ENCODE data around the gene ALK. TPM values are rescaled to one million over a fixed set of nuclear protein-coding genes. Genes with fewer than 3 reads are reported as not detected.

Gene ALK
- total and polyA plus RNA-seq, 2 donors (not counting 1 experiment from before 2014, with no cell fraction given) = under 0.01 to 0.02 TPM

DNA sequence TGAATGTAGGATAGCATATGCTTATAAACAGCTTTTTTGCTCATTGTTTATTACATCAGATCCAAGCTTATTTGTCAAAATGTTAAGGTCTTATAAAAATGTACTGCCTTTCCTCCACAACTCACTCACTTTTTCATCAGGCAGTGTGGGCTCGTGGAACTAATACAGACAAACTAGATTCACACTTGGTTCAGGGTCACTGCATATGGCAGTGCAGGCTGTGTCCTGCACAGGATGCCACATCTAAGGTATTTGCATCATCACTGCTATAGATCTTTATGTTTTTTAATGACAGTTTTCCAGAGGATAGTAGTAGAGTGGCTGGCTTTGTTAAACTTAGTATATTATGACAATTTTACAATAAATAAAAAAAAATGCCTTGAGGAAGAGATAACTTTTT lies 425.2 kb downstream of the ALK start:
- H3K4me1 ChIP-seq (ENCODE audit: control insufficient read depth, extremely low read depth, insufficient read depth, low read length) = no peaks in the 10 kb centered on the region
- no peak for DNase-seq (ENCODE audit: low read depth in 2 of 2)
- H3K27ac ChIP-seq (ENCODE audit: insufficient read depth, low read length) = no peak overlapping the region
- H3K4me3 ChIP-seq (replicated peaks in 1 of 4; ENCODE audit: control extremely low read depth in 1 of 4, insufficient read depth in 1 of 4, low read depth in 3 of 4, low read length in 4 of 4) = no peak overlapping the region
- H3K79me2 ChIP-seq (ENCODE audit: control insufficient read depth, insufficient read depth, low read length) = no peaks in the 10 kb centered on the region
- no peak overlapping the region for H3K4me2 ChIP-seq (ENCODE audit: extremely low read depth, insufficient read depth, low read length)
- H3K9me3 ChIP-seq (ENCODE audit: control insufficient read depth, insufficient read depth, low read depth, low read length) = no peaks in the 10 kb centered on the region
- no peaks in the 10 kb centered on the region for H4K20me1 ChIP-seq (ENCODE audit: control insufficient read depth, extremely low read depth, insufficient read depth, low read length)
- no peaks in the 10 kb centered on the region for H3K36me3 ChIP-seq (ENCODE audit: control insufficient read depth, insufficient read depth, low read length)
- no peak overlapping the region for H3K9ac ChIP-seq (ENCODE audit: insufficient read depth, low read length)
- TF ChIP-seq, protein P1, sequence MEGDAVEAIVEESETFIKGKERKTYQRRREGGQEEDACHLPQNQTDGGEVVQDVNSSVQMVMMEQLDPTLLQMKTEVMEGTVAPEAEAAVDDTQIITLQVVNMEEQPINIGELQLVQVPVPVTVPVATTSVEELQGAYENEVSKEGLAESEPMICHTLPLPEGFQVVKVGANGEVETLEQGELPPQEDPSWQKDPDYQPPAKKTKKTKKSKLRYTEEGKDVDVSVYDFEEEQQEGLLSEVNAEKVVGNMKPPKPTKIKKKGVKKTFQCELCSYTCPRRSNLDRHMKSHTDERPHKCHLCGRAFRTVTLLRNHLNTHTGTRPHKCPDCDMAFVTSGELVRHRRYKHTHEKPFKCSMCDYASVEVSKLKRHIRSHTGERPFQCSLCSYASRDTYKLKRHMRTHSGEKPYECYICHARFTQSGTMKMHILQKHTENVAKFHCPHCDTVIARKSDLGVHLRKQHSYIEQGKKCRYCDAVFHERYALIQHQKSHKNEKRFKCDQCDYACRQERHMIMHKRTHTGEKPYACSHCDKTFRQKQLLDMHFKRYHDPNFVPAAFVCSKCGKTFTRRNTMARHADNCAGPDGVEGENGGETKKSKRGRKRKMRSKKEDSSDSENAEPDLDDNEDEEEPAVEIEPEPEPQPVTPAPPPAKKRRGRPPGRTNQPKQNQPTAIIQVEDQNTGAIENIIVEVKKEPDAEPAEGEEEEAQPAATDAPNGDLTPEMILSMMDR (conservative IDR thresholded peaks at IDR 0.05 in 1 of 2, IDR thresholded peaks at IDR 0.05 in 1 of 2; ENCODE audit: low read depth in 1 of 2, low read length in 2 of 2) = no peak
- TF ChIP-seq EZH2 (IDR thresholded peaks at IDR 0.05; ENCODE audit: low read length, missing control alignments) = no peak
- H3K27me3 ChIP-seq (ENCODE audit: control insufficient read depth, insufficient read depth, low read length) = no peaks in the 10 kb centered on the region
- no peak overlapping the region for H2AFZ ChIP-seq (ENCODE audit: low read length)

DNA sequence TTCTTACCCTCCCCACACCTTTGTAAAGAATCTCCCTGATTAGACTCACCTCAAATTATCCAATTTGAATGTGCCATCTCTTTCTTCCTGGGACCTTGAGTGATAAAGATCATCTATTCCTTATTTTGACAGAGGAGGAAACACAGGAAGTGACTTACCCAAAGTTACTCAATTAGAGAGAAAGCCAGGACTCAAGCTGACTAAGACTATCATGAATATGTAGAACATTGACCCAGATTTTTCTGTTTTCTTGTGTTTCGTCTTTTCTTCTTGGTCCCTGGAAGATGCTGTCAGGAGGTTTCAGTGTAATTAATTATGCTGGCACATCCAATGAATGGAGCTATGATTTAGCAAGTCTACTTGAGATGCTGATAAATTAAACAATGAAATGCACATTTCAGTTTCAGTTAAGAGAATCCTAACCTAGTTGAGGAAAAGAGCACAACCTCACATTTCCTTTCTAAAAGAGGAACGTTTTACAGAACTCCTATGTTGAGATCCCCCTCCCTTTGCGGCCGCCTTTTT lies 425.8 kb downstream of the ALK start:
- Histone ChIP-seq H3K27me3 (ENCODE audit: control insufficient read depth, insufficient read depth, low read length) (no peaks in the 10 kb centered on the region), H2AFZ (ENCODE audit: low read length) (no peak overlapping the region), H3K4me3 (replicated peaks in 1 of 4; ENCODE audit: control extremely low read depth in 1 of 4, insufficient read depth in 1 of 4, low read depth in 3 of 4, low read length in 4 of 4) (no peak overlapping the region), H3K36me3 (ENCODE audit: control insufficient read depth, insufficient read depth, low read length) (no peaks in the 10 kb centered on the region), H3K27ac (ENCODE audit: insufficient read depth, low read length) (no peak overlapping the region), H3K9ac (ENCODE audit: insufficient read depth, low read length) (no peak overlapping the region), H3K9me3 (ENCODE audit: control insufficient read depth, insufficient read depth, low read depth, low read length) (no peaks in the 10 kb centered on the region), H3K4me2 (ENCODE audit: extremely low read depth, insufficient read depth, low read length) (no peak overlapping the region), H3K4me1 (ENCODE audit: control insufficient read depth, extremely low read depth, insufficient read depth, low read length) (no peaks in the 10 kb centered on the region), H3K79me2 (ENCODE audit: control insufficient read depth, insufficient read depth, low read length) (no peaks in the 10 kb centered on the region), H4K20me1 (ENCODE audit: control insufficient read depth, extremely low read depth, insufficient read depth, low read length) (no peaks in the 10 kb centered on the region)
- TF ChIP-seq EZH2 (IDR thresholded peaks at IDR 0.05; ENCODE audit: low read length, missing control alignments) = no peak
- TF ChIP-seq, protein P1 (conservative IDR thresholded peaks at IDR 0.05 in 1 of 2, IDR thresholded peaks at IDR 0.05 in 1 of 2; ENCODE audit: low read depth in 1 of 2, low read length in 2 of 2) = no peak
- DNase-seq (ENCODE audit: low read depth in 2 of 2) = peak in 1 of 2 donors; percentile 16

DNA sequence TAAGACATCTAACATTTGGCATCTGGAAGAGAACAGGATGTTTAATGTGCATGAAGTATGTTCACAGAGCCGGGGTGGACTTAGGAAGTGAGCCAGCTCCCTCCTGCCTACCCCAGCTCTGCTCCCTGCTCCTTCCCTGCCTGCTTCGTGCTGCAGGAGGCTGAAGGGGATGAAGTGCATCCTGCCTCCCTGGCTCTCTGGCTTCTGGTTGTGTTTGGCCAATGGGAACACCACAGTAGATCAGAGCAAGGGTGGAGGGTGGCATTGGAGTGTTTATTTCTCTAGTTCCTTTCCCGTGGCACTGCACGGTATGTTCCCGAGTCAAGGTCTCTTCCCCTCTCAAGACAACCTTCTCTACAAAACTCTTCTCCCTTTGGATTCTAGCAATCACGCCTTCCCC lies 426.3 kb downstream of the ALK start:
- no peaks in the 10 kb centered on the region for H3K9me3 ChIP-seq (ENCODE audit: control insufficient read depth, insufficient read depth, low read depth, low read length)
- no peak overlapping the region for H3K4me3 ChIP-seq (replicated peaks in 1 of 4; ENCODE audit: control extremely low read depth in 1 of 4, insufficient read depth in 1 of 4, low read depth in 3 of 4, low read length in 4 of 4)
- H3K9ac ChIP-seq (ENCODE audit: insufficient read depth, low read length) = no peak overlapping the region
- no peak overlapping the region for H3K27ac ChIP-seq (ENCODE audit: insufficient read depth, low read length)
- H3K4me2 ChIP-seq (ENCODE audit: extremely low read depth, insufficient read depth, low read length) = no peak overlapping the region
- TF ChIP-seq, protein P1 (conservative IDR thresholded peaks at IDR 0.05 in 1 of 2, IDR thresholded peaks at IDR 0.05 in 1 of 2; ENCODE audit: low read depth in 1 of 2, low read length in 2 of 2) = no peak
- TF ChIP-seq EZH2 (IDR thresholded peaks at IDR 0.05; ENCODE audit: low read length, missing control alignments) = no peak
- H3K27me3 ChIP-seq (ENCODE audit: control insufficient read depth, insufficient read depth, low read length) = no peaks in the 10 kb centered on the region
- H3K79me2 ChIP-seq (ENCODE audit: control insufficient read depth, insufficient read depth, low read length) = no peaks in the 10 kb centered on the region
- no peak overlapping the region for H2AFZ ChIP-seq (ENCODE audit: low read length)
- DNase-seq (ENCODE audit: low read depth in 2 of 2) = peak in 1 of 2 donors; percentile 6
- H3K4me1 ChIP-seq (ENCODE audit: control insufficient read depth, extremely low read depth, insufficient read depth, low read length) = no peaks in the 10 kb centered on the region
- H3K36me3 ChIP-seq (ENCODE audit: control insufficient read depth, insufficient read depth, low read length) = no peaks in the 10 kb centered on the region
- H4K20me1 ChIP-seq (ENCODE audit: control insufficient read depth, extremely low read depth, insufficient read depth, low read length) = no peaks in the 10 kb centered on the region
